Measurements from ENCODE around the gene CRTC3.

CRTC3 gene

DNA sequence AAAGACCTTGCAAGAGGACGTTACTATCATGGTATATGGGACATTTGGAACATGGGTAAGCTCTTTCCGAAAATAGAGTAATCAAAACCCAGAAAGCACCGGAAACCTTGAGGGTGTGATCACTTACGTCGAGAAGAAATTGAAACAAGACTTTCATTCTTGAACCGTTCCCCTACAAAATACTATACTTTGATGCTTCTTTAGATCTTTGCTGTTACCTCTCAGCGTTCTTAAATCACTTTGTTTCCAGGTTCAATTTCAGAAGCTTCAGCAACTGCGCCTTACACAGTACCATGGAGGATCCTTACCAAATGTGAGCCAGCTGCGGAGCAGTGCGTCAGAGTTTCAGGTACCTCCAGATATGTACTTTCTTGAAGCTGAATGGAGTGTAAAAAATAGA is 10.1 kb downstream of the CRTC3 start:
- TF ChIP-seq, protein P1, sequence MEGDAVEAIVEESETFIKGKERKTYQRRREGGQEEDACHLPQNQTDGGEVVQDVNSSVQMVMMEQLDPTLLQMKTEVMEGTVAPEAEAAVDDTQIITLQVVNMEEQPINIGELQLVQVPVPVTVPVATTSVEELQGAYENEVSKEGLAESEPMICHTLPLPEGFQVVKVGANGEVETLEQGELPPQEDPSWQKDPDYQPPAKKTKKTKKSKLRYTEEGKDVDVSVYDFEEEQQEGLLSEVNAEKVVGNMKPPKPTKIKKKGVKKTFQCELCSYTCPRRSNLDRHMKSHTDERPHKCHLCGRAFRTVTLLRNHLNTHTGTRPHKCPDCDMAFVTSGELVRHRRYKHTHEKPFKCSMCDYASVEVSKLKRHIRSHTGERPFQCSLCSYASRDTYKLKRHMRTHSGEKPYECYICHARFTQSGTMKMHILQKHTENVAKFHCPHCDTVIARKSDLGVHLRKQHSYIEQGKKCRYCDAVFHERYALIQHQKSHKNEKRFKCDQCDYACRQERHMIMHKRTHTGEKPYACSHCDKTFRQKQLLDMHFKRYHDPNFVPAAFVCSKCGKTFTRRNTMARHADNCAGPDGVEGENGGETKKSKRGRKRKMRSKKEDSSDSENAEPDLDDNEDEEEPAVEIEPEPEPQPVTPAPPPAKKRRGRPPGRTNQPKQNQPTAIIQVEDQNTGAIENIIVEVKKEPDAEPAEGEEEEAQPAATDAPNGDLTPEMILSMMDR (IDR thresholded peaks at IDR 0.05; ENCODE audit: low read depth, low read length, missing control alignments), result no peak
- no peak for DNase-seq (ENCODE audit: low read depth)
- H3K4me3 ChIP-seq (ENCODE audit: low read depth, low read length), result no peak overlapping the region

DNA sequence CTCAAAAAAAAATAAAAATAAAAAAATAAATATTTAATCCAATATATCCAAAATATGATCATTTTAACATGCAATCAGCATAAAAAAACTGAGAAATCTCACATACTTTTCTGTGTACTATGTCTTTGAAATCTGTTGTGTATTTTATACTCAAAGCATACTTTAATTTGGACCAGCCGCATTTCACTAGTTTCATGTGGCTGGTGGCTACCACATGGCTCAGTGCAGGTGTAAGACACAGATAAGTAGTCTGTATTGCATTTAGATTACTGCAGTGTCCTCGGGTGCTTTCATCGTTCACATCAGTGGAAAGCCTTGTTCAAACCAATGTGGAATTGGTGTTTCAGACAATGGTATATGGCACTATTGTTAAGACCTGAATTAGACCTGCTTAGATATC is 11.0 kb downstream of the CRTC3 start:
- DNase-seq (ENCODE audit: low read depth), result no peak
- TF ChIP-seq, protein P1 (IDR thresholded peaks at IDR 0.05; ENCODE audit: low read depth, low read length, missing control alignments), result no peak
- no peak overlapping the region for H3K4me3 ChIP-seq (ENCODE audit: low read depth, low read length)

DNA sequence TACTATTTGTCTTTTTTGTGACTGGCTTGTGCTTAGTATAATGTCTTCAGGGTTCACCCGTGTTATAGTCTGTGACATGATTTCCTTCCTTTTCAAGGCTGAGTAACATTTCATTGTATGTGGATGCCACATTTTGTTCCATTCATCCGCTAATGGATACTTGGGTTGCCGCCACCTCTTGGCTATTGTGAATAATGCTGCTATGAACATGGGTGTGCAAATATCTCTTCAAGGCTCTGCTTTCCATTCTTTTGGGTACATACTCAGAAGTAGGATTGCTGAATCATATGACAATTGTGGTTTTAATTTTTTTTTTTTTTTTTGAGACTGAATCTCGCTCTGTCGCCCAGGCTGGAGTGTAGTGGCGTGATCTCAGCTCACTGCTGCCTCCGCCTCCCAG is 15.4 kb downstream of the CRTC3 start:
- no peak overlapping the region for H3K4me3 ChIP-seq (ENCODE audit: low read depth, low read length)
- DNase-seq (ENCODE audit: low read depth), result no peak
- TF ChIP-seq, protein P1 (IDR thresholded peaks at IDR 0.05; ENCODE audit: low read depth, low read length, missing control alignments), result no peak

DNA sequence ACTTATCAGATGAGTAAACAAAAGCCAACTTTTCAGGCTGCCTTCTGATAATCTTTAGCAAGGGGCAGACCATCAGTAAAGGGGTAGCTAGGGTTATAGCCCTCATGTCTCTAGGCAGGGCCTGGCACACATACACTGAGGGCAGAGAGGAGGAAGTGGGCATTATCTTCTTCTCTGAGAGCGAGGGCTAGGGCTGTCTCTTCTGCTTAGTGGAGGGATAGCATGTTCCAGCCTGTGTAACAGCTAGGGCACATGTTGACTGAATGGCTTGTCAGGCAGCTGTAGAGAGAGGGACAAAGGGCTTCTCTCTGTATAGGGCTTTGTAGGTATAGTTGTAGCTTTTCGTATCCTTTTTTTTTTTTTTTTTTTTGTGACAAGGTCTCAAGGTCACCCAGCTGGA is 17.8 kb downstream of the CRTC3 start:
- no peak overlapping the region for H3K4me3 ChIP-seq (ENCODE audit: low read depth, low read length)
- no peak for DNase-seq (ENCODE audit: low read depth)
- TF ChIP-seq, protein P1 (IDR thresholded peaks at IDR 0.05; ENCODE audit: low read depth, low read length, missing control alignments), result no peak

DNA sequence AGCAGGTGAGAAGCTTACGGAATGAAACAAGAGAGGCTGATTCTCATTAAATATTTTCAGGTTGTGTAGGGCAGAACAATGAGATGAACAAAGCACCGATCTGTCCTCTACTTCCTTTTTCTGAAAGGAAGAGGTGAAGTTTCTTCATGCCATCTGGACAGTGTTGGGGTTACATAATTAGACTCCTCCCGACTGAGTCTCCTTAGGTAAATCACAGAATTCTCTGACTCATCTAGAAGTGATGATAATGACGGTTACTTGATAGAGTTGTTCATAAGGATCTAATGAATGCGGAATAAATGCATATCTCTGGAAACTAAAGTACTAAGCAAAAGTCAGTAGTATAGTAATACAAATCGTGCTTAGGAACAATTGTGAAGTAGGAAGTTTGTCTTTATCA is 21.2 kb downstream of the CRTC3 start:
- DNase-seq (ENCODE audit: low read depth), result no peak
- no peak overlapping the region for H3K4me3 ChIP-seq (ENCODE audit: low read depth, low read length)
- TF ChIP-seq, protein P1 (IDR thresholded peaks at IDR 0.05; ENCODE audit: low read depth, low read length, missing control alignments), result no peak

DNA sequence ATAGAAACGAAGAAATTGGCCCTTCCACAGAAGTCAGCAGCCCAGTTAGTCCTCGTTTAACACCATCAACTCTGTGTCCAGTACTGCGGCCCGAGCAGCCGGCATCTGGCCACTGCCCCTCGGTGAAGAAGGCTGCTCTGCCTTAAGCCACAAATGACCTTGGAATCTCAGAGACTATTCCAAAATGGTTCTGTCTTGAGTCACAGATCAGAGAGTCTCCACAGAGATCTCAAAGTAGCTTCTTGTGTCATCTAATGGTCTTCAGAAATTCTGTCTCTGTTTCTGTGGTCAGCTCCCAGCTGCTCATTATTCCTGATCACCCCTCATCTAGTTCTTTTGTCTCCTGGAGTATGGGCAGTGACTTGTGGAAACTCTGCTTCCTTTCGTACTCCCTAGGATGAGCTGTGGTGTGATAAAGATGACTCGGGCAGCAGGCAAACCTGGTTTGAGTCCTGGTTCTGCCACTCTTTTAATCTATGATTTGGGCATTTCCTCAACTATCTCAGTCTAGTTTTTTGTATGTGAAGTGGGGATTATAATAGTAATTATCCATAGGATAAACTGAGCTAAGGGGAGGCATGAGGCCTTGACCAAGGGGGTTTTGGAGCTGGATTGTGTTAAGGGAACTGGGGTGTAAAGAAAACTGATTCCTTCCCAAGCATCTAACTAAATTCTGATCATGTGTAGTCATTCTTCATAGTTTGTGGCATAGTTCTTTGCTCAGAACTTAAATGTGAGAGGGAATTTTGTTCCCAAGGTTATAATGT is 22.6 kb downstream of the CRTC3 start:
- DNase-seq (ENCODE audit: low read depth), result no peak
- no peak overlapping the region for H3K4me3 ChIP-seq (ENCODE audit: low read depth, low read length)
- TF ChIP-seq, protein P1 (IDR thresholded peaks at IDR 0.05; ENCODE audit: low read depth, low read length, missing control alignments), result no peak

DNA sequence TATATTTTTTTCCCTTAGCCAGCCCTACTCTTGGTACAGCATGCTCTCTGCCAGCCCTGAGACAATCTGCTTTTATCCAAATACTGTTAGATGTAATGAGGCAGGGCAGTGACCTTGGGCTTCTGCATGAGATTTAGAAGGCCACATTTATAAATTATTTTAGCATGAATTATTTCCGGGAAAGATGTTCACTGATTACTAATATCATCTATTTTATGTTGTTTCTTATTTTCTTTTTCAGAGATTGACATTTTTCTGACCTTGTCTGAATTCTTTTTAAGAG is 23.1 kb downstream of the CRTC3 start:
- TF ChIP-seq, protein P1 (IDR thresholded peaks at IDR 0.05; ENCODE audit: low read depth, low read length, missing control alignments), result no peak
- no peak for DNase-seq (ENCODE audit: low read depth)
- H3K4me3 ChIP-seq (ENCODE audit: low read depth, low read length), result no peak overlapping the region
